IMR-90 (cell line): ENCODE measurements around the gene FAM76A. TPM values are rescaled to one million over a fixed set of nuclear protein-coding genes. Genes with fewer than 3 reads are reported as not detected.
"Not testable (repeated sequence)": the region's sequence is repeated elsewhere in the genome, so short reads cannot be mapped to it uniquely, and the experiment has no call there.

Experiments used
- ATAC-seq: fragments of 200-7000 bp; cut with Tn5 transposase; 2 replicates; pipeline ENCODE4 v1.9.1; 2020; ENCODE audit warnings: low read depth, mild to moderate bottlenecking, moderate library complexity
- BruUV-seq: library from RNA; stranded (reverse); fragments of 400-500 nt; replicated peaks from 2 replicates; lab custom pipeline; 2021; lab: Mats Ljungman, UMichigan
- CTCF ChIA-PET: fragments of 300-600 bp; formaldehyde crosslinking; extraction: SDS; loops from one replicate; lab custom pipeline; 2021; ENCODE audit warnings: antibody characterized with exemption; lab: Yijun Ruan, JAX
- POLR2A ChIA-PET: fragments of 300-600 bp; sonication (Branson Sonifier 250); formaldehyde crosslinking; loops from one replicate; lab custom pipeline; 2022; ENCODE audit warnings: antibody characterized with exemption; ENCODE audit not compliant: unreplicated experiment; lab: Charles Lee
- DNase-seq: peaks from one replicate; pipeline ENCODE4 v3.0.0; 2013
- H2AFZ ChIP-seq: replicated peaks from 2 replicates; pipeline ENCODE3; 2013; ENCODE audit warnings: low read length, mild to moderate bottlenecking; ENCODE audit not compliant: poor library complexity
- H2AK5ac ChIP-seq: 2 replicates; pipeline ENCODE4 v1.6.1; 2013; ENCODE audit warnings: low read depth, low read length, inconsistent platforms
- H2AK9ac ChIP-seq: replicated peaks from 2 replicates; pipeline ENCODE3; 2013; ENCODE audit warnings: mild to moderate bottlenecking, low read depth, low read length, moderate library complexity; ENCODE audit not compliant: poor library complexity
- H2BK120ac ChIP-seq: 2 replicates; pipeline ENCODE4 v1.6.1; 2013; ENCODE audit warnings: low read depth, low read length, inconsistent platforms
- H2BK15ac ChIP-seq: 3 replicates; pipeline ENCODE4 v1.6.1; 2013; ENCODE audit warnings: low read depth, low read length, inconsistent platforms
- H2BK20ac ChIP-seq: 2 replicates; pipeline ENCODE4 v1.6.1; 2013; ENCODE audit warnings: low read depth, mild to moderate bottlenecking, inconsistent platforms, low read length, moderate library complexity
- H2BK5ac ChIP-seq: 2 replicates; pipeline ENCODE4 v1.6.1; 2013; ENCODE audit warnings: mild to moderate bottlenecking, low read depth, low read length, inconsistent platforms; ENCODE audit not compliant: poor library complexity, severe bottlenecking
- H3K14ac ChIP-seq: replicated peaks from 2 replicates; pipeline ENCODE4 v1.6.1; 2013; ENCODE audit warnings: low read depth, low read length, inconsistent platforms
- H3K18ac ChIP-seq: 2 replicates; pipeline ENCODE4 v1.6.1; 2013; ENCODE audit warnings: low read depth, low read length, control low read depth
- H3K23ac ChIP-seq: 2 replicates; pipeline ENCODE4 v1.6.1; 2013; ENCODE audit warnings: low read depth, low read length, inconsistent platforms
- H3K27ac ChIP-seq: 2 replicates; pipeline ENCODE4 v1.5.1; 2013; ENCODE audit warnings: mild to moderate bottlenecking, control low read depth, low read length; ENCODE audit not compliant: insufficient read depth
- H3K27me3 ChIP-seq: 2 replicates; pipeline ENCODE4 v1.6.1; 2013; ENCODE audit warnings: low read length; ENCODE audit not compliant: control insufficient read depth, insufficient read depth
- H3K36me3 ChIP-seq: 2 replicates; pipeline ENCODE4 v1.6.1; 2013; ENCODE audit warnings: low read length, mixed read lengths; ENCODE audit not compliant: control insufficient read depth, insufficient read depth
- H3K4ac ChIP-seq: 2 replicates; pipeline ENCODE4 v1.6.1; 2013; ENCODE audit warnings: low read depth, low read length, inconsistent platforms
- H3K4me1 ChIP-seq: 2 replicates; pipeline ENCODE4 v1.6.1; 2013; ENCODE audit warnings: low read length, mixed read lengths; ENCODE audit not compliant: control insufficient read depth, insufficient read depth
- H3K4me2 ChIP-seq: 2 replicates; pipeline ENCODE4 v1.6.1; 2013; ENCODE audit warnings: low read depth, mild to moderate bottlenecking, control low read depth, low read length, moderate library complexity
- H3K4me3 ChIP-seq: 2 replicates; pipeline ENCODE4 v1.5.1; 2013; ENCODE audit warnings: low read depth, mild to moderate bottlenecking, control low read depth, low read length, moderate library complexity; ENCODE audit not compliant: insufficient read depth
- H3K56ac ChIP-seq: 2 replicates; pipeline ENCODE4 v1.6.1; 2013; ENCODE audit warnings: low read length, inconsistent platforms; ENCODE audit not compliant: insufficient read depth; ENCODE audit errors: extremely low read depth
- H3K79me1 ChIP-seq, 2 experiments: 2 replicates each; pipeline ENCODE4 v1.6.1; 2013; ENCODE audit warnings: low read length in 2 of 2, inconsistent platforms in 1 of 2, low read depth in 1 of 2
- H3K9ac ChIP-seq: 2 replicates; pipeline ENCODE4 v1.6.1; 2013; ENCODE audit warnings: low read depth, low read length, control low read depth
- H3K9me1 ChIP-seq: 2 replicates; pipeline ENCODE4 v1.6.1; 2013; ENCODE audit warnings: low read length, inconsistent platforms; ENCODE audit not compliant: insufficient read depth
- H3K9me3 ChIP-seq: 2 replicates; pipeline ENCODE4 v1.6.1; 2013; ENCODE audit warnings: low read length; ENCODE audit not compliant: control insufficient read depth, insufficient read depth
- H4K20me1 ChIP-seq: 2 replicates; pipeline ENCODE4 v1.6.1; 2013; ENCODE audit warnings: low read length, inconsistent platforms; ENCODE audit not compliant: insufficient read depth
- H4K5ac ChIP-seq: 2 replicates; pipeline ENCODE4 v1.6.1; 2013; ENCODE audit warnings: mild to moderate bottlenecking, low read depth, low read length, control low read depth
- H4K8ac ChIP-seq, 2 experiments: 2 replicates each; pipeline ENCODE4 v1.6.1; 2013; ENCODE audit warnings: low read depth in 2 of 2, low read length in 2 of 2, control low read depth in 1 of 2, inconsistent platforms in 1 of 2
- H4K91ac ChIP-seq: 2 replicates; pipeline ENCODE4 v1.6.1; 2013; ENCODE audit warnings: low read depth, low read length, inconsistent platforms; ENCODE audit not compliant: insufficient read depth
- WGBS, 2 experiments: methylation state at CpG; one replicate each; pipeline versions ENCODE4 v1.1.5 to v1.1.7; 2013; ENCODE audit warnings: missing lambda C conversion rate in 2 of 2; ENCODE audit not compliant: insufficient read length in 1 of 2; ENCODE audit errors: extremely low coverage in 2 of 2; 5-methylcytosine and 5-hydroxymethylcytosine counted together
- dilution Hi-C: fragments of 300-500 bp; cut with HindIII; formaldehyde crosslinking; loops from one replicate; pipeline ENCODE4 v1.14.3; 2018; ENCODE audit warnings: low sequenced_read_pairs; ENCODE audit not compliant: unreplicated experiment
- in situ Hi-C: fragments of 300-500 bp; cut with MboI; formaldehyde crosslinking; loops from 3 replicates; pipeline ENCODE4 v1.14.3; 2019; ENCODE audit warnings: low sequenced_read_pairs, inconsistent platforms, mixed read lengths
- intact Hi-C: fragments of 100-400 bp; cut with micrococcal nuclease; formaldehyde crosslinking; loops from 2 replicates; pipeline ENCODE4 v1.10.0; 2022
- polyA plus RNA-seq, 3 experiments: library from polyadenylated mRNA; depleted of rRNA; stranded (reverse); fragments of >200 nt; gene quantifications; 2 replicates each; pipeline ENCODE4 v1.2.3, GENCODE V29; 2012; ENCODE audit warnings: low replicate concordance in 1 of 3
- total RNA-seq: library from RNA; depleted of rRNA; stranded (reverse); fragments of >200 nt; gene quantifications from 2 replicates; pipeline ENCODE4 v1.2.3, GENCODE V29; 2012

The FAM76A gene
- total and polyA plus RNA-seq, 2 of the 4 experiments (the other 2 are of a cell fraction), result 2.3 to 10.0 TPM

GRCh38 chr1:27680225-27680791 is 45.5 kb upstream of the FAM76A start:
- in situ Hi-C loops, H3K9ac ChIP-seq, ATAC-seq, H2AK9ac ChIP-seq, H3K4ac ChIP-seq, H3K18ac ChIP-seq, dilution Hi-C loops, H2BK120ac ChIP-seq, H3K79me1 ChIP-seq, DNase-seq, H3K4me2 ChIP-seq, H3K4me1 ChIP-seq, H4K8ac ChIP-seq, H2AK5ac ChIP-seq, POLR2A ChIA-PET, BruUV-seq, H2BK15ac ChIP-seq, H3K56ac ChIP-seq, H3K27me3 ChIP-seq, H3K27ac ChIP-seq, H3K9me1 ChIP-seq, H4K91ac ChIP-seq, H3K14ac ChIP-seq, H3K23ac ChIP-seq, H2BK20ac ChIP-seq, H3K4me3 ChIP-seq, H4K20me1 ChIP-seq, H3K36me3 ChIP-seq, intact Hi-C loops, H2BK5ac ChIP-seq, H2AFZ ChIP-seq, H4K5ac ChIP-seq: not testable (repeated sequence)
- CTCF ChIA-PET, result interaction anchor here (0.6 to 0.7 kb wide), 2 partner anchors 33 to 45 kb away, joined by 3 read pairs; partner anchors contain the start of gene FAM76A
- WGBS, 2 experiments, result no CpG with 5 or more reads among the region's 2 CpGs
- peaks cover 10% of the 10 kb centered on the region for H3K9me3 ChIP-seq

DNA sequence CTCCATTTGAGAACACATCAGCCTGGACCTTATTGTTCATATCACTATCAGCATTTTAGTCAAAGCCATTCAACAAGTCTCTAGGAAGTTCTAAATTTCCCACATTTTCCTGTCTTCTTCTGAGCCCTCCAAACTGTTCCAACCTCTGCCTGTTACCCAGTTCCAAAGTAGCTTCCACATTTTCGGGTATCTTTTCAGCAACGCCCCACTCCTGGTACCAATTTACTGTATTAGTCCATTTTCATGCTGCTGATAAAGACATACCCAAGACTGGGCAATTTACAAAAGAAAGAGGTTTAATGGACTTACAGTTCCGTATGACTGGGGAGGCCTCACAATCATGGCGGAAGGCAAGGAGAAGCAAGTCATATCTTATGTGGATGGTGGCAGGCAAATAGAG is 44.2 kb upstream of the FAM76A start:
- H3K56ac ChIP-seq, ATAC-seq, H3K4ac ChIP-seq, H2BK20ac ChIP-seq, H2BK15ac ChIP-seq, CTCF ChIA-PET, H4K8ac ChIP-seq, H3K4me2 ChIP-seq, H3K4me1 ChIP-seq, H3K79me1 ChIP-seq, H2AFZ ChIP-seq, H2AK5ac ChIP-seq, H3K9ac ChIP-seq, H2BK120ac ChIP-seq, H4K20me1 ChIP-seq, H2BK5ac ChIP-seq, H3K4me3 ChIP-seq, H3K23ac ChIP-seq, intact Hi-C loops, in situ Hi-C loops, H3K14ac ChIP-seq, DNase-seq, H3K9me1 ChIP-seq, H3K36me3 ChIP-seq, H2AK9ac ChIP-seq, H3K27ac ChIP-seq, BruUV-seq, H3K18ac ChIP-seq, H4K91ac ChIP-seq, dilution Hi-C loops, POLR2A ChIA-PET, H4K5ac ChIP-seq: not testable (repeated sequence)
- no CpG with 5 or more reads among the region's 4 CpGs for WGBS, 2 experiments
- Histone ChIP-seq H3K27me3 (peaks cover 19% of the 10 kb centered on the region), H3K9me3 (peaks cover 10% of the 10 kb centered on the region)
